ENCODE data around the gene RGS10.

RGS10 gene

GRCh38 chr10:119518936-119519335, 23.6 kb downstream of the RGS10 start:
- H3K4me3 ChIP-seq (ENCODE audit: low read depth in 1 of 2, low read length in 2 of 2), result no peak overlapping the region
- peak overlapping the region; percentile 63; the same call in 1 of the 2 replicates for H3K27ac ChIP-seq (ENCODE audit: low read length)
- no peaks in the 10 kb centered on the region for H3K27me3 ChIP-seq (ENCODE audit: insufficient read depth, low read length, poor library complexity)
- H3K4me1 ChIP-seq (ENCODE audit: insufficient read depth, low read length), result peaks cover 47% of the 10 kb centered on the region
- no peak overlapping the region; the same call in 1 of the 2 replicates for H3K9ac ChIP-seq (ENCODE audit: low read depth, low read length)
- no peaks in the 10 kb centered on the region for H3K9me3 ChIP-seq (ENCODE audit: insufficient read depth, low read length, severe bottlenecking)
- DNase-seq (no peak), ATAC-seq (ENCODE audit: insufficient read depth, low read depth) (no peak)
- H3K36me3 ChIP-seq (ENCODE audit: insufficient read depth, low read length), result peaks cover 41% of the 10 kb centered on the region
- H3K79me2 ChIP-seq (ENCODE audit: insufficient read depth, low read length), result no peaks in the 10 kb centered on the region
- H2AFZ ChIP-seq (ENCODE audit: low read depth, low read length), result no peak overlapping the region
- no peaks in the 10 kb centered on the region for H4K20me1 ChIP-seq (ENCODE audit: insufficient read depth, low read length)
- no peak overlapping the region for H3K4me2 ChIP-seq (ENCODE audit: insufficient read depth, low read length)
- no peak for TF ChIP-seq EZH2 (IDR thresholded peaks at IDR 0.05; ENCODE audit: borderline replicate concordance, low read depth, low read length, severe bottlenecking)
- TF ChIP-seq CTCF (IDR thresholded peaks at IDR 0.05; ENCODE audit: borderline replicate concordance, extremely low read depth, low read length, poor library complexity, severe bottlenecking), result no peak

GRCh38 chr10:119518176-119518575, 24.3 kb downstream of the RGS10 start:
- ATAC-seq (ENCODE audit: insufficient read depth, low read depth), result no peak
- Histone ChIP-seq H3K9me3 (ENCODE audit: insufficient read depth, low read length, severe bottlenecking) (no peaks in the 10 kb centered on the region), H2AFZ (ENCODE audit: low read depth, low read length) (no peak overlapping the region)

GRCh38 chr10:119517235-119518141, 25.0 kb downstream of the RGS10 start:
- peaks cover 40% of the 10 kb centered on the region for H3K36me3 ChIP-seq (ENCODE audit: insufficient read depth, low read length)
- peak overlapping the region; percentile 57; the same call in 1 of the 2 replicates for H2AFZ ChIP-seq (ENCODE audit: low read depth, low read length)
- no peaks in the 10 kb centered on the region for H3K27me3 ChIP-seq (ENCODE audit: insufficient read depth, low read length, poor library complexity)
- H3K4me3 ChIP-seq (ENCODE audit: low read depth in 1 of 2, low read length in 2 of 2), result peak overlapping the region in 1 of 2 experiments; percentile 11; a peak in 1 of 4 replicates
- H3K79me2 ChIP-seq (ENCODE audit: insufficient read depth, low read length), result no peaks in the 10 kb centered on the region
- peak overlapping the region; percentile 85 for H3K27ac ChIP-seq (ENCODE audit: low read length)
- ATAC-seq (ENCODE audit: insufficient read depth, low read depth), result peak; percentile 4; the same call in 2 of the 3 replicates
- TF ChIP-seq CTCF (IDR thresholded peaks at IDR 0.05; ENCODE audit: borderline replicate concordance, extremely low read depth, low read length, poor library complexity, severe bottlenecking) (no peak), EZH2 (IDR thresholded peaks at IDR 0.05; ENCODE audit: borderline replicate concordance, low read depth, low read length, severe bottlenecking) (no peak)
- DNase-seq, result peak; percentile 38
- no peaks in the 10 kb centered on the region for H4K20me1 ChIP-seq (ENCODE audit: insufficient read depth, low read length)
- peaks cover 47% of the 10 kb centered on the region for H3K4me1 ChIP-seq (ENCODE audit: insufficient read depth, low read length)
- H3K4me2 ChIP-seq (ENCODE audit: insufficient read depth, low read length), result peak overlapping the region; percentile 56
- H3K9me3 ChIP-seq (ENCODE audit: insufficient read depth, low read length, severe bottlenecking), result no peaks in the 10 kb centered on the region
- H3K9ac ChIP-seq (ENCODE audit: low read depth, low read length), result peak overlapping the region; percentile 54

More at GRCh38 chr10:119518176-119518575, 24.3 kb downstream of the RGS10 start:
- TF ChIP-seq CTCF (IDR thresholded peaks at IDR 0.05; ENCODE audit: borderline replicate concordance, extremely low read depth, low read length, poor library complexity, severe bottlenecking), result no peak
- no peak for TF ChIP-seq EZH2 (IDR thresholded peaks at IDR 0.05; ENCODE audit: borderline replicate concordance, low read depth, low read length, severe bottlenecking)
- peak overlapping the region; percentile 54 for H3K9ac ChIP-seq (ENCODE audit: low read depth, low read length)
- H4K20me1 ChIP-seq (ENCODE audit: insufficient read depth, low read length), result no peaks in the 10 kb centered on the region
- H3K4me3 ChIP-seq (ENCODE audit: low read depth in 1 of 2, low read length in 2 of 2), result no peak overlapping the region
- no peaks in the 10 kb centered on the region for H3K79me2 ChIP-seq (ENCODE audit: insufficient read depth, low read length)
- H3K27me3 ChIP-seq (ENCODE audit: insufficient read depth, low read length, poor library complexity), result no peaks in the 10 kb centered on the region
- peaks cover 39% of the 10 kb centered on the region for H3K36me3 ChIP-seq (ENCODE audit: insufficient read depth, low read length)
- no peak for DNase-seq
- peak overlapping the region; percentile 85 for H3K27ac ChIP-seq (ENCODE audit: low read length)
- H3K4me2 ChIP-seq (ENCODE audit: insufficient read depth, low read length), result no peak overlapping the region
- peaks cover 47% of the 10 kb centered on the region for H3K4me1 ChIP-seq (ENCODE audit: insufficient read depth, low read length)

Data from DND-41 (cell line).